ENCODE results near the gene ATP8B1.
"Not testable (repeated sequence)": the region's sequence is repeated elsewhere in the genome, so short reads cannot be mapped to it uniquely, and the experiment has no call there.

DNA sequence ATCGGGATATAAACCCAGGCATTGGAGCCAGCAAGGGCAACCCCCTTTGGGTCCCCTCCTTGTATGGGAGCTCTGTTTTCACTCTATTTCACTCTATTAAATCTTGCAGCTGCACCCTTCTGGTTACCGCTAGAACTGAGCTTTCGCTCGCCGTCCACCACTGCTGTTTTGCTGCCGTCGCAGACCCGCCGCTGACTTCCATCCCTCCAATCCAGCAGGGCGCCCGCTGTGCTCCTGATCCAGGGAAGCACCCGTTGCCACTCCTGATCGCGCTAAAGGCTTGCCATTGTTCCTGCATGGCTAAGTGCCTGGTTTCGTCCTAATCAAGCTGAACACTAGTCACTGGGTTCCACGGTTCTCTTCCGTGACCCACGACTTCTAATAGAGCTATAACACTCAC is 68.1 kb downstream of the ATP8B1 start:
- not testable (repeated sequence) for TF ChIP-seq POLR2A, CTCF, EP300, POLR2AphosphoS5 (IDR thresholded peaks at IDR 0.05)
